GM19328 (cell line): ENCODE data around the gene CDC42EP1.

Experiments
- ATAC-seq: cut with Tn5 transposase; IDR thresholded peaks from one replicate; pipeline ENCODE4 v1.9.1; 2021; ENCODE audit warnings: mild to moderate bottlenecking, moderate library complexity; ENCODE audit not compliant: unreplicated experiment

The CDC42EP1 gene

GRCh38 chr22:37559521-37559900 is 769 bp upstream of the CDC42EP1 start:
- ATAC-seq: no peak

GRCh38 chr22:37560608-37561211 is 430 bp downstream of the CDC42EP1 start:
- ATAC-seq: no peak

- ATAC-seq: no peak
Measured at GRCh38 chr22:37561212-37562048, 1.1 kb downstream of the CDC42EP1 start.

- no peak for ATAC-seq
Measured at GRCh38 chr22:37562049-37562875, 2.0 kb downstream of the CDC42EP1 start.

- no peak for ATAC-seq
Measured at GRCh38 chr22:37563153-37564081, 3.1 kb downstream of the CDC42EP1 start.

- ATAC-seq: no peak
Measured at GRCh38 chr22:37564111-37564711, 3.9 kb downstream of the CDC42EP1 start.

- no peak for ATAC-seq
Measured at GRCh38 chr22:37565830-37566229, 5.5 kb downstream of the CDC42EP1 start.

- no peak for ATAC-seq
Measured at GRCh38 chr22:37566329-37566837, 6.1 kb downstream of the CDC42EP1 start.

GRCh38 chr22:37566903-37567798 is 6.9 kb downstream of the CDC42EP1 start:
- ATAC-seq: no peak

- no peak for ATAC-seq
Measured at GRCh38 chr22:37568012-37568411, 7.7 kb downstream of the CDC42EP1 start.

- no peak for ATAC-seq
Measured at GRCh38 chr22:37568448-37569008, 8.2 kb downstream of the CDC42EP1 start.

- no peak for ATAC-seq
Measured at GRCh38 chr22:37569009-37569920, 9.0 kb downstream of the CDC42EP1 start.

- no peak for ATAC-seq
Measured at GRCh38 chr22:37569921-37570660, 9.8 kb downstream of the CDC42EP1 start.

GRCh38 chr22:37570661-37570976 is 10.3 kb downstream of the CDC42EP1 start:
- ATAC-seq: no peak

- ATAC-seq: no peak
Measured at GRCh38 chr22:37571258-37571991, 11.1 kb downstream of the CDC42EP1 start.

- ATAC-seq: no peak
Measured at GRCh38 chr22:37571992-37572373, 11.7 kb downstream of the CDC42EP1 start.
